GM12801 (cell line): Measurements from ENCODE around the gene CDKN1C.

ENCODE experiments used
- CTCF ChIP-seq: IDR thresholded peaks from one replicate; pipeline ENCODE4 v1.5.1; 2011; ENCODE audit warnings: control low read depth; ENCODE audit not compliant: insufficient read length; ENCODE audit errors: extremely low read depth

CDKN1C gene

GRCh38 chr11:2863276-2863618 is 22.3 kb downstream of the CDKN1C start:
- no peak for TF ChIP-seq CTCF

DNA sequence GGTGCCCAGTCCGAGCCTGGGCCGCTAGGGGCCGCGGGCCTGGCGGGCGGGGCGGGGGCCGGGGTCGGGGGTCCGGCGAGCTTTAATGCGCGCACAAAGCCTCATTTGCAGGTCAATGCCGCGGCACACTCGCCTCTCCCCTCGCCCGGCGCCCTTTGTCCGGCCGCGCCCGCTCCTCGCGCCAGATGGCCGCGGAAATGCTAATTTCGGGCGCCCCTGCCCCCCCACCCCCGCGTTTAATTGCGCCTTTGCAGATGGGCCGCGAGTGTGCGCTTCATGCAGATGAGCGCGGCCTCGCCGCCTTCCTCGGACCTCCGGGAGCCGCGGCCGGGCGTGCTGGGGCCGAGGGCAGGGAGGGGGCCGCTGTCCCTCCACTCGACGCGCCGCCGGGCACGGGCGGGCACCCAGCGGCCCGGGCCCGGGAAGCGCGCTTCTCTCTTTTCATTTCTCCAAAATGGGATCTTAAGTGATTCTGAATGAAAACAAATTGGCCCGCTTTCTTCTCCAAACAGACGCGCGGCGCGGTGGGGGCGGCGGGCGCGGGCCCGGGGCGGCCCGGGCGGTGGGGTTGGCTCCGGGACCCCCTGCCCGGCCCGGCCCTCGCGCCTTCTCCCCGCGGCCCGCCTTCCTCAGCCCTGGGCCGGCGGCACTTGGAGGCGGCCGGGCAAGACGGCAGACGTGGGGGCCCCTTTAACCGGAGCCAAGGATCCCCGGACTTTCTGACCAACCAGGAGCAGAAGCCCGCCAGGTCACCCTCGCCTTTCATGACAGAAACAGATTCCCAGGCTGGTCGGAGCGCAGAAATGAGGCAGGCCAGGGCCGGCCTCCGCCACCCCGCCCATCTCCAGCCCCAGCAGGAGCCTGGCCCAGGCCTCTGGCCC is 22.9 kb downstream of the CDKN1C start:
- no peak for TF ChIP-seq CTCF

DNA sequence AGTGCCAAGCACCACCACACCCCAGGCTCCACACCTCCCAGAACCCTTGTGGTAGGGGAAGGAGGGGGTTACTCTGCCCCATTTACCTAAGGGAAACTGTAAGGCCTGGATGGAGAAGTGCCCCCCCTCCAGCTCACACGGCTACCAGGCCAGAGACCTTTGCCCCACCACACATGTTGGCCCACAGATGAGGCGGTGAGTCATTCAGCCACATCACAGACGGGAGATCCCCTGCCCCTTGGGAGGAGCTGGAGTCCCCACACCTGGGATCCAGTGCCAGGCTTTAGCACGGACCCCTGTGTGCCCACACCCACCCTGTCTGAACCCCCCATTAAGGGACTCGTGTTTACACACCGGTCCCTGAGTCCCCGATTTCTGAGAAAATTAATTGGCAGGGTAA is 24.9 kb downstream of the CDKN1C start:
- no peak for TF ChIP-seq CTCF

GRCh38 chr11:2859699-2860037 is 25.9 kb downstream of the CDKN1C start:
- no peak for TF ChIP-seq CTCF

- TF ChIP-seq CTCF, result no peak
Measured at GRCh38 chr11:2858995-2859698, 26.4 kb downstream of the CDKN1C start.

- no peak for TF ChIP-seq CTCF
Measured at GRCh38 chr11:2857918-2858317, 27.7 kb downstream of the CDKN1C start.

DNA sequence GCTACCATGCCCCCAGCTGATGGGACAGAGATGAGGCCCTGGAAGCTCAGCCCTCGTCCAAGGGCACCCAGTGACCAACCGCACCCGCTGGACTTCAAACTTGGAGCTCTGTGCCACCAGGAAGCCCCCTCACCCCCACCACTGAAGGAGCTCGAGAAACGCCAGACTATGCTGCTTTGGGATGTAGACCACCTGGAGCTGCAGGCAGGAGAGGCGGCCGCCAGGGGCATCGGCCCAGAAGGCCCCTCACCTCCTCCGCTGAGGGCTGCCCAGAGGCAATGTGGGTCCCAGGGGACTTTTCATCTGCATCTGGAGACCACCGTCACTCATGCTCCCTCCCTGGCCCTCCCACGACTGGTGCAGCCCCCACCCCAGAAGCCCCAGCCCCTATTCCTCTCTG is 28.3 kb downstream of the CDKN1C start:
- TF ChIP-seq CTCF, result no peak
